H1 (cell line): ENCODE results near the gene SUGP1. TPM values are rescaled to one million over a fixed set of nuclear protein-coding genes. Genes with fewer than 3 reads are reported as not detected.

Experiments used
- CTCF ChIA-PET: fragments of 300-600 bp; sonication (Branson Sonifier 250); formaldehyde crosslinking; loops from one replicate; lab custom pipeline; 2021; ENCODE audit not compliant: partially characterized antibody; lab: Charles Lee
- POLR2A ChIA-PET: fragments of 300-600 bp; sonication (Branson Sonifier 250); formaldehyde crosslinking; loops from one replicate; lab custom pipeline; 2021; ENCODE audit warnings: inconsistent platforms; ENCODE audit not compliant: partially characterized antibody; lab: Charles Lee
- DNase-seq, 2 experiments: peaks; one replicate each; pipeline versions ENCODE4 v3.0.0 to v3.0.0-alpha.2; 2010 to 2022; ENCODE audit warnings: low spot score in 2 of 2, low read depth in 1 of 2, mixed read lengths in 1 of 2
- FAIRE-seq: peaks from 2 replicates; lab custom pipeline; 2011; peaks lifted over from hg19 to GRCh38; lab: Jason Lieb, UNC
- H2AFZ ChIP-seq: 2 replicates; pipeline ENCODE4 v1.8.1; 2012; ENCODE audit warnings: low read length, inconsistent platforms
- H2AK5ac ChIP-seq: 2 replicates; pipeline ENCODE4 v1.6.1; 2013; ENCODE audit warnings: low read depth, low read length
- H2BK120ac ChIP-seq: replicated peaks from 2 replicates; pipeline ENCODE3; 2013; ENCODE audit warnings: low read depth, low read length, inconsistent platforms
- H2BK12ac ChIP-seq: 2 replicates; pipeline ENCODE4 v1.6.1; 2013; ENCODE audit warnings: low read depth, low read length
- H2BK15ac ChIP-seq: 2 replicates; pipeline ENCODE4 v1.6.1; 2013; ENCODE audit warnings: low read length
- H2BK20ac ChIP-seq: 2 replicates; pipeline ENCODE4 v1.6.1; 2013; ENCODE audit warnings: low read length
- H2BK5ac ChIP-seq: 2 replicates; pipeline ENCODE4 v1.6.1; 2013; ENCODE audit warnings: low read depth, low read length
- H3K14ac ChIP-seq: 2 replicates; pipeline ENCODE4 v1.6.1; 2013; ENCODE audit warnings: inconsistent platforms; ENCODE audit not compliant: insufficient read length
- H3K18ac ChIP-seq: 2 replicates; pipeline ENCODE4 v1.6.1; 2013; ENCODE audit warnings: low read length; ENCODE audit errors: extremely low read depth
- H3K23ac ChIP-seq: 2 replicates; pipeline ENCODE4 v1.6.1; 2013; ENCODE audit warnings: inconsistent platforms; ENCODE audit not compliant: insufficient read length
- H3K23me2 ChIP-seq: 2 replicates; pipeline ENCODE4 v1.6.1; 2013; ENCODE audit warnings: low read depth, low read length
- H3K27ac ChIP-seq: 2 replicates; pipeline ENCODE4 v1.6.1; 2011; ENCODE audit warnings: low read depth, low read length, inconsistent platforms
- H3K27me3 ChIP-seq, 4 experiments: replicated peaks in 1 of 4; 1 replicate in 1 of 4; 2 replicates in 3 of 4; pipeline versions ENCODE4 v1.6.1 to v1.8.1; 2011 to 2013; ENCODE audit warnings: low read length in 3 of 4, mild to moderate bottlenecking in 3 of 4, inconsistent platforms in 2 of 4, mixed read lengths in 2 of 4, moderate library complexity in 1 of 4; ENCODE audit not compliant: control insufficient read depth in 3 of 4, insufficient read depth in 3 of 4; ENCODE audit errors: extremely low read depth in 1 of 4
- H3K36me3 ChIP-seq, 4 experiments: 2 replicates each; pipeline versions ENCODE4 v1.6.1 to v1.8.1; 2011 to 2013; ENCODE audit warnings: mild to moderate bottlenecking in 4 of 4, low read length in 3 of 4, moderate library complexity in 2 of 4, control low read depth in 1 of 4, inconsistent platforms in 1 of 4; ENCODE audit not compliant: insufficient read depth in 4 of 4, control insufficient read depth in 2 of 4
- H3K4ac ChIP-seq: replicated peaks from 2 replicates; pipeline ENCODE3; 2013; ENCODE audit warnings: low read length, low read depth, mixed read lengths, inconsistent platforms; ENCODE audit not compliant: insufficient read length
- H3K4me1 ChIP-seq, 4 experiments: replicated peaks in 1 of 4; 1 replicate in 1 of 4; 2 replicates in 3 of 4; pipeline versions ENCODE4 v1.6.1 to v1.8.1; 2011 to 2013; ENCODE audit warnings: low read length in 3 of 4, inconsistent platforms in 2 of 4, mixed read lengths in 1 of 4; ENCODE audit not compliant: insufficient read depth in 4 of 4, control insufficient read depth in 3 of 4
- H3K4me2 ChIP-seq, 2 experiments: 2 replicates each; pipeline versions ENCODE4 v1.6.1 to v1.8.1; 2011 to 2013; ENCODE audit warnings: low read depth in 2 of 2, low read length in 2 of 2, control low read depth in 1 of 2, inconsistent platforms in 1 of 2, mild to moderate bottlenecking in 1 of 2; ENCODE audit not compliant: insufficient read depth in 1 of 2
- H3K4me3 ChIP-seq, 4 experiments: fragments of 200-600, 300-600 bp in 1 of 4; sonication (generic), shearing (Covaris generic), sonication (Bioruptor Twin) in 1 of 4; 2 replicates each; pipeline versions ENCODE4 v1.5.1 to v1.8.1; 2011 to 2016; ENCODE audit warnings: low read length in 4 of 4, low read depth in 3 of 4, control low read depth in 2 of 4, inconsistent platforms in 2 of 4, mild to moderate bottlenecking in 2 of 4, mixed read lengths in 1 of 4, moderate library complexity in 1 of 4; ENCODE audit not compliant: insufficient read depth in 2 of 4; ENCODE audit errors: extremely low read depth in 1 of 4
- H3K56ac ChIP-seq: replicated peaks from 2 replicates; pipeline ENCODE3; 2013; ENCODE audit warnings: low read depth, mild to moderate bottlenecking, mixed read lengths, low read length, inconsistent platforms; ENCODE audit not compliant: insufficient read length
- H3K79me1 ChIP-seq: 2 replicates; pipeline ENCODE4 v1.6.1; 2013; ENCODE audit warnings: low read depth, low read length, control low read depth
- H3K79me2 ChIP-seq, 2 experiments: 2 replicates each; pipeline versions ENCODE4 v1.6.1 to v1.8.1; 2012 to 2013; ENCODE audit warnings: low read length in 2 of 2, mild to moderate bottlenecking in 2 of 2, inconsistent platforms in 1 of 2; ENCODE audit not compliant: insufficient read depth in 2 of 2, control insufficient read depth in 1 of 2
- H3K9ac ChIP-seq, 4 experiments: replicated peaks in 1 of 4; 1 replicate in 1 of 4; 2 replicates in 3 of 4; pipeline versions ENCODE4 v1.6.1 to v1.8.1; 2011 to 2013; ENCODE audit warnings: low read depth in 3 of 4, low read length in 3 of 4, control low read depth in 2 of 4, mild to moderate bottlenecking in 2 of 4, moderate library complexity in 2 of 4, inconsistent platforms in 1 of 4; ENCODE audit errors: extremely low read depth in 1 of 4
- H3K9me3 ChIP-seq, 2 experiments: 2 replicates each; pipeline versions ENCODE4 v1.6.1 to v1.8.1; 2012 to 2013; ENCODE audit warnings: mild to moderate bottlenecking in 2 of 2, moderate library complexity in 2 of 2, control low read depth in 1 of 2, inconsistent platforms in 1 of 2, low read depth in 1 of 2, low read length in 1 of 2, mixed read lengths in 1 of 2; ENCODE audit not compliant: insufficient read depth in 2 of 2
- H4K20me1 ChIP-seq, 2 experiments: replicated peaks in 1 of 2; 2 replicates each; pipeline versions ENCODE3 to v1.8.1; 2011 to 2013; ENCODE audit warnings: inconsistent platforms in 2 of 2, low read length in 2 of 2, mild to moderate bottlenecking in 1 of 2; ENCODE audit not compliant: insufficient read depth in 2 of 2, control insufficient read depth in 1 of 2
- H4K5ac ChIP-seq: 2 replicates; pipeline ENCODE4 v1.6.1; 2013; ENCODE audit warnings: low read length, low read depth, mixed read lengths, inconsistent platforms; ENCODE audit not compliant: insufficient read length
- H4K8ac ChIP-seq: 2 replicates; pipeline ENCODE4 v1.8.0; 2013; ENCODE audit warnings: mild to moderate bottlenecking, moderate library complexity, low read length, inconsistent platforms; ENCODE audit not compliant: insufficient read depth; ENCODE audit errors: extremely low read depth
- H4K91ac ChIP-seq: replicated peaks from 2 replicates; pipeline ENCODE3; 2013; ENCODE audit warnings: low read length, mixed read lengths, inconsistent platforms; ENCODE audit not compliant: insufficient read length
- ASH2L ChIP-seq: fragments of 200-600, 300-600 bp; sonication (generic); IDR thresholded peaks from one replicate; pipeline ENCODE4 v1.7.1; 2017; ENCODE audit warnings: low read length
- EP300 ChIP-seq, 2 experiments: IDR thresholded peaks; 1 replicate in 1 of 2; 2 replicates in 1 of 2; pipeline ENCODE4 v1.6.1; 2011 to 2012; ENCODE audit warnings: low read depth in 2 of 2, low read length in 2 of 2, mild to moderate bottlenecking in 2 of 2, borderline replicate concordance in 1 of 2, inconsistent platforms in 1 of 2, moderate library complexity in 1 of 2
- EZH2 ChIP-seq: fragments of 200-600 bp; sonication (generic); IDR thresholded peaks from 2 replicates; pipeline ENCODE4 v1.7.1; 2012; ENCODE audit warnings: low read depth, mild to moderate bottlenecking, moderate library complexity, low read length, inconsistent platforms; ENCODE audit not compliant: severe bottlenecking
- FOSL1 ChIP-seq: IDR thresholded peaks from 2 replicates; pipeline ENCODE4 v1.6.1; 2011; ENCODE audit warnings: mild to moderate bottlenecking, low read depth, low read length, moderate library complexity; ENCODE audit not compliant: insufficient read depth
- HDAC2 ChIP-seq, 2 experiments: fragments of 300-600 bp in 1 of 2; sonication (generic) in 1 of 2; IDR thresholded peaks; 2 replicates each; pipeline ENCODE4 v1.6.1; 2011 to 2012; ENCODE audit warnings: low read depth in 2 of 2, low read length in 2 of 2, mild to moderate bottlenecking in 2 of 2, moderate library complexity in 2 of 2, borderline replicate concordance in 1 of 2, inconsistent platforms in 1 of 2
- JUND ChIP-seq: IDR thresholded peaks from 2 replicates; pipeline ENCODE4 v1.6.1; 2011; ENCODE audit warnings: mild to moderate bottlenecking, improper control_type of control experiment, low read length
- MAFK ChIP-seq: IDR thresholded peaks from 2 replicates; pipeline ENCODE4 v1.6.1; 2012; ENCODE audit warnings: low read depth, mild to moderate bottlenecking, improper control_type of control experiment, low read length
- NANOG ChIP-seq: IDR thresholded peaks from 2 replicates; pipeline ENCODE4 v1.6.1; 2011; ENCODE audit warnings: low read length, low read depth, mild to moderate bottlenecking, inconsistent platforms; ENCODE audit not compliant: insufficient read depth, poor library complexity, severe bottlenecking
- RNF2 ChIP-seq: fragments of 200-900, 300-1000 bp; sonication (generic); IDR thresholded peaks from 2 replicates; pipeline ENCODE4 v1.7.1; 2016; ENCODE audit warnings: borderline replicate concordance, low read depth, mild to moderate bottlenecking, antibody characterized with exemption, low read length; ENCODE audit not compliant: poor library complexity, severe bottlenecking; ENCODE audit errors: missing control alignments
- TBP ChIP-seq: IDR thresholded peaks from 2 replicates; pipeline ENCODE4 v1.6.1; 2011; ENCODE audit warnings: low read depth, low read length, improper control_type of control experiment
- WGBS, 2 experiments: shearing (Covaris generic) in 1 of 2; methylation state at CpG; one replicate each; pipeline versions ENCODE4 v1.1.6 to v1.1.7; 2013 to 2015; ENCODE audit warnings: low lambda C conversion rate in 2 of 2, mixed read lengths in 2 of 2, inconsistent platforms in 1 of 2, low coverage in 1 of 2, missing lambda C conversion rate in 1 of 2; ENCODE audit not compliant: insufficient replicate concordance in 2 of 2, insufficient coverage in 1 of 2, insufficient read length in 1 of 2; ENCODE audit errors: extremely low coverage in 1 of 2, missing lambda C conversion rate in 1 of 2; 5-methylcytosine and 5-hydroxymethylcytosine counted together
- polyA plus RNA-seq, 7 experiments: library from polyadenylated mRNA; depleted of rRNA in 3 of 7; stranded (reverse) in 5 of 7; unstranded in 2 of 7; fragments of >200 nt in 5 of 7; fragments of 200-250 nt in 2 of 7; gene quantifications; 1 replicate in 5 of 7; 2 replicates in 1 of 7; 4 replicates in 1 of 7; pipeline versions ENCODE4 v1.2.1 to v1.2.3, GENCODE V29; 2011 to 2013; ENCODE audit warnings: missing spikeins in 2 of 7, mixed read lengths in 2 of 7
- total RNA-seq: library from RNA; stranded (reverse); fragmentation: NEBNext Ultra II Directional; extraction: Animal tissue kit (Norgen Biotek cat#: 25700); gene quantifications from 2 replicates; pipeline ENCODE4 v1.2.1, GENCODE V29; 2021

Gene SUGP1
- total and polyA plus RNA-seq, 2 of the 8 experiments (the other 6 are each of a cell fraction or from before 2014, with no cell fraction given), result 38.5 to 65.2 TPM

DNA sequence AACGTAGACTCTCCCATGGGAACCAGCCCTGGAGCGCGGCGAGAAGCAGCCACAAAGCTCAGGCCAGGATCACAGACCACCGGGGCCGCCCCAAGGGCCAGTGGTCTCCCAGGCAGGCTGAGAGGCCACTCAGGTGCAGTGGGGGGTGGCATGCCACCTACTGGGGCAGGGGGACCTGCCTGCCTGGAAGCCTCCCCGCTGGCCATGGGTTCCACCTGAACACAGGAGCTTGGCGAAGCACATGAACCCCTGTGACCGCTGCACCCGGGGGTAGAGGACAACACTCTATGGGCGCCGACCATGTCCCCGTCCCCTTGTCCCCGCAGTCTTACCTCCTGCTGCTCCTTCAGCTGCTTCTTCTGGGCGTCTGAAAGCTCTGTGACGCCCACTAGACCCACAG is 40.5 kb downstream of the SUGP1 start:
- Histone ChIP-seq H2BK5ac (no peak overlapping the region), H2BK15ac (no peak overlapping the region), H4K5ac (no peak overlapping the region), H3K4ac (no peak overlapping the region), H3K14ac (no peak overlapping the region), H4K20me1 (peaks cover 5 to 21% of the 10 kb centered on the region in 2 experiments), H3K18ac (no peak overlapping the region), H3K79me2 (no peaks in the 10 kb centered on the region), H2BK20ac (no peak overlapping the region), H2BK12ac (no peak overlapping the region), H3K4me2 (no peak overlapping the region), H4K8ac (no peak overlapping the region), H3K23ac (no peak overlapping the region), H3K9me3 (no peaks in the 10 kb centered on the region), H3K4me1 (no peaks in the 10 kb centered on the region; a peak in 1 of 7 replicates), H3K36me3 (peaks cover 8 to 48% (median 27%) of the 10 kb centered on the region in 4 experiments), H3K4me3 (no peak overlapping the region), H3K27ac (no peak overlapping the region), H3K79me1 (no peaks in the 10 kb centered on the region; the same call in 1 of the 2 replicates)
- no peak for DNase-seq
- CTCF ChIA-PET, result interaction anchor here (1.3 kb wide), 1 partner anchor 139 kb away, joined by 4 read pairs; no protein-coding TSS in a partner anchor
- no peak for FAIRE-seq
- no peak for TF ChIP-seq JUND
- TF ChIP-seq EP300 (IDR thresholded peaks at IDR 0.05; ENCODE audit: borderline replicate concordance in 1 of 2, low read depth in 2 of 2, low read length in 2 of 2), result no peak
- TF ChIP-seq HDAC2 (IDR thresholded peaks at IDR 0.05; ENCODE audit: borderline replicate concordance in 1 of 2, low read depth in 2 of 2, low read length in 2 of 2), result no peak
- no peak for TF ChIP-seq FOSL1
- no peak for TF ChIP-seq RNF2
- no peak for TF ChIP-seq NANOG
- no peak for TF ChIP-seq TBP
- no peak for TF ChIP-seq ASH2L
- no peak for TF ChIP-seq MAFK
- TF ChIP-seq EZH2, result no peak
- TF ChIP-seq, all 59 proteins: peak for 0
- Histone ChIP-seq H2BK120ac (no peak overlapping the region), H2AFZ (no peak overlapping the region), H2AK5ac (no peak overlapping the region), H3K56ac (no peak overlapping the region), H3K9ac (no peak overlapping the region), H3K27me3 (no peaks in the 10 kb centered on the region), H4K91ac (no peak overlapping the region), H3K23me2 (no peaks in the 10 kb centered on the region)
- POLR2A ChIA-PET, result interaction anchor here (1.0 to 2.6 kb wide), 5 partner anchors 9 to 26 kb away, joined by 3 to 11 read pairs (median 8); no protein-coding TSS in a partner anchor
- 96% methylated on average over 13 of the region's 16 CpGs; no CpG with 5 or more reads in 1 of the 2 experiments for WGBS, 2 experiments
